ENCODE data around the gene PRMT9.

The PRMT9 gene

GRCh38 chr4:147678796-147679549 lies 5.0 kb downstream of the PRMT9 start:
- no peak for DNase-seq

- DNase-seq = no peak
Measured at GRCh38 chr4:147678106-147678505, 5.9 kb downstream of the PRMT9 start.

- DNase-seq = no peak
Measured at GRCh38 chr4:147674496-147674895, 9.5 kb downstream of the PRMT9 start.

GRCh38 chr4:147674073-147674472 lies 9.9 kb downstream of the PRMT9 start:
- DNase-seq = no peak

- DNase-seq = no peak
Measured at GRCh38 chr4:147658501-147658900, 25.5 kb downstream of the PRMT9 start.

GRCh38 chr4:147655639-147656038 lies 28.3 kb downstream of the PRMT9 start:
- no peak for DNase-seq

- no peak for DNase-seq
Measured at GRCh38 chr4:147651563-147651962, 32.4 kb downstream of the PRMT9 start.

- DNase-seq = no peak
Measured at GRCh38 chr4:147648656-147649055, 35.3 kb downstream of the PRMT9 start.

GRCh38 chr4:147645099-147645498 lies 38.9 kb downstream of the PRMT9 start:
- no peak for DNase-seq

- no peak for DNase-seq
Measured at GRCh38 chr4:147644471-147644870, 39.5 kb downstream of the PRMT9 start.

GRCh38 chr4:147643616-147644015 lies 40.3 kb downstream of the PRMT9 start:
- no peak for DNase-seq

GRCh38 chr4:147640331-147640730 lies 43.6 kb downstream of the PRMT9 start:
- DNase-seq = no peak

GRCh38 chr4:147639388-147639787 lies 44.6 kb downstream of the PRMT9 start:
- DNase-seq = no peak

- DNase-seq = no peak
Measured at GRCh38 chr4:147638942-147639341, 45.0 kb downstream of the PRMT9 start.

GRCh38 chr4:147638365-147638764 lies 45.6 kb downstream of the PRMT9 start:
- DNase-seq = no peak

- DNase-seq = no peak
Measured at GRCh38 chr4:147635348-147635747, 48.6 kb downstream of the PRMT9 start.

GRCh38 chr4:147633643-147634042 lies 50.3 kb downstream of the PRMT9 start:
- no peak for DNase-seq

- no peak for DNase-seq
Measured at GRCh38 chr4:147633113-147633512, 50.9 kb downstream of the PRMT9 start.

GRCh38 chr4:147629783-147630730 lies 53.9 kb downstream of the PRMT9 start:
- no peak for DNase-seq

GRCh38 chr4:147628415-147628814 lies 55.5 kb downstream of the PRMT9 start:
- no peak for DNase-seq

GRCh38 chr4:147626903-147627302 lies 57.1 kb downstream of the PRMT9 start:
- no peak for DNase-seq

GRCh38 chr4:147625733-147626132 lies 58.2 kb downstream of the PRMT9 start:
- no peak for DNase-seq

- no peak for DNase-seq
Measured at GRCh38 chr4:147620315-147620714, 63.6 kb downstream of the PRMT9 start.

Measured in NCI-H748 treated with DMSO at 0.1 percent for 48 hours (cell line).